ENCODE measurements around the gene TFAP2A.

The TFAP2A gene

GRCh38 chr6:10368861-10369260 lies 46.0 kb downstream of the TFAP2A start:
- Histone ChIP-seq H3K9ac (ENCODE audit: low read length in 5 of 5) (no peak overlapping the region), H3K9me3 (ENCODE audit: control insufficient read depth in 5 of 5, low read length in 5 of 5) (no peaks in the 10 kb centered on the region), H3K36me3 (ENCODE audit: control insufficient read depth in 5 of 5, insufficient read depth in 5 of 5, low read length in 5 of 5) (no peaks in the 10 kb centered on the region), H3K4me3 (ENCODE audit: low read depth in 1 of 5, low read length in 5 of 5) (no peak overlapping the region), H3K27me3 (ENCODE audit: control insufficient read depth in 5 of 5, insufficient read depth in 4 of 5, low read length in 5 of 5) (peaks cover 0 to 4% (median 0%) of the 10 kb centered on the region in 5 donors), H3K4me1 (ENCODE audit: control insufficient read depth in 5 of 5, insufficient read depth in 5 of 5, low read length in 5 of 5) (no peaks in the 10 kb centered on the region), H3K27ac (ENCODE audit: low read depth, low read length) (no peak overlapping the region)

GRCh38 chr6:10363911-10364310 lies 51.0 kb downstream of the TFAP2A start:
- Histone ChIP-seq H3K9me3 (ENCODE audit: control insufficient read depth in 5 of 5, low read length in 5 of 5) (no peaks in the 10 kb centered on the region), H3K27me3 (ENCODE audit: control insufficient read depth in 5 of 5, insufficient read depth in 4 of 5, low read length in 5 of 5) (peaks cover 0 to 4% (median 0%) of the 10 kb centered on the region in 5 donors), H3K27ac (ENCODE audit: low read depth, low read length) (no peak overlapping the region), H3K4me1 (ENCODE audit: control insufficient read depth in 5 of 5, insufficient read depth in 5 of 5, low read length in 5 of 5) (no peaks in the 10 kb centered on the region), H3K4me3 (ENCODE audit: low read depth in 1 of 5, low read length in 5 of 5) (no peak overlapping the region), H3K9ac (ENCODE audit: low read length in 5 of 5) (no peak overlapping the region), H3K36me3 (ENCODE audit: control insufficient read depth in 5 of 5, insufficient read depth in 5 of 5, low read length in 5 of 5) (no peaks in the 10 kb centered on the region)

- Histone ChIP-seq H3K4me3 (ENCODE audit: low read depth in 1 of 5, low read length in 5 of 5) (no peak overlapping the region), H3K9me3 (ENCODE audit: control insufficient read depth in 5 of 5, low read length in 5 of 5) (no peaks in the 10 kb centered on the region), H3K4me1 (ENCODE audit: control insufficient read depth in 5 of 5, insufficient read depth in 5 of 5, low read length in 5 of 5) (no peaks in the 10 kb centered on the region), H3K27ac (ENCODE audit: low read depth, low read length) (no peak overlapping the region), H3K27me3 (ENCODE audit: control insufficient read depth in 5 of 5, insufficient read depth in 4 of 5, low read length in 5 of 5) (peaks cover 0 to 4% (median 0%) of the 10 kb centered on the region in 5 donors), H3K9ac (ENCODE audit: low read length in 5 of 5) (no peak overlapping the region), H3K36me3 (ENCODE audit: control insufficient read depth in 5 of 5, insufficient read depth in 5 of 5, low read length in 5 of 5) (no peaks in the 10 kb centered on the region)
These were observed 52.6 kb downstream of the TFAP2A start for GRCh38 chr6:10362300-10362699.

GRCh38 chr6:10361428-10361827 lies 53.4 kb downstream of the TFAP2A start:
- Histone ChIP-seq H3K4me3 (ENCODE audit: low read depth in 1 of 5, low read length in 5 of 5) (no peak overlapping the region), H3K4me1 (ENCODE audit: control insufficient read depth in 5 of 5, insufficient read depth in 5 of 5, low read length in 5 of 5) (no peaks in the 10 kb centered on the region), H3K9me3 (ENCODE audit: control insufficient read depth in 5 of 5, low read length in 5 of 5) (no peaks in the 10 kb centered on the region), H3K27ac (ENCODE audit: low read depth, low read length) (no peak overlapping the region), H3K27me3 (ENCODE audit: control insufficient read depth in 5 of 5, insufficient read depth in 4 of 5, low read length in 5 of 5) (peaks cover 0 to 9% (median 0%) of the 10 kb centered on the region in 5 donors), H3K36me3 (ENCODE audit: control insufficient read depth in 5 of 5, insufficient read depth in 5 of 5, low read length in 5 of 5) (no peaks in the 10 kb centered on the region), H3K9ac (ENCODE audit: low read length in 5 of 5) (no peak overlapping the region)

- H3K9me3 ChIP-seq (ENCODE audit: control insufficient read depth in 5 of 5, low read length in 5 of 5) = no peaks in the 10 kb centered on the region
- no peak overlapping the region for H3K4me3 ChIP-seq (ENCODE audit: low read depth in 1 of 5, low read length in 5 of 5)
- H3K9ac ChIP-seq (ENCODE audit: low read length in 5 of 5) = no peak overlapping the region
- no peak overlapping the region for H3K27ac ChIP-seq (ENCODE audit: low read depth, low read length)
- H3K27me3 ChIP-seq (ENCODE audit: control insufficient read depth in 5 of 5, insufficient read depth in 4 of 5, low read length in 5 of 5) = peaks cover 0 to 12% (median 4%) of the 10 kb centered on the region in 5 donors
- H3K36me3 ChIP-seq (ENCODE audit: control insufficient read depth in 5 of 5, insufficient read depth in 5 of 5, low read length in 5 of 5) = no peaks in the 10 kb centered on the region
- H3K4me1 ChIP-seq (ENCODE audit: control insufficient read depth in 5 of 5, insufficient read depth in 5 of 5, low read length in 5 of 5) = no peaks in the 10 kb centered on the region
These were observed 55.3 kb downstream of the TFAP2A start for GRCh38 chr6:10359581-10359980.

GRCh38 chr6:10355115-10355702 lies 59.7 kb downstream of the TFAP2A start:
- Histone ChIP-seq H3K9ac (ENCODE audit: low read length in 5 of 5) (no peak overlapping the region), H3K27ac (ENCODE audit: low read depth, low read length) (no peak overlapping the region), H3K4me3 (ENCODE audit: low read depth in 1 of 5, low read length in 5 of 5) (no peak overlapping the region), H3K36me3 (ENCODE audit: control insufficient read depth in 5 of 5, insufficient read depth in 5 of 5, low read length in 5 of 5) (no peaks in the 10 kb centered on the region), H3K4me1 (ENCODE audit: control insufficient read depth in 5 of 5, insufficient read depth in 5 of 5, low read length in 5 of 5) (no peaks in the 10 kb centered on the region), H3K9me3 (ENCODE audit: control insufficient read depth in 5 of 5, low read length in 5 of 5) (peaks cover 0 to 4% (median 0%) of the 10 kb centered on the region in 5 donors), H3K27me3 (ENCODE audit: control insufficient read depth in 5 of 5, insufficient read depth in 4 of 5, low read length in 5 of 5) (peaks cover 0 to 12% (median 7%) of the 10 kb centered on the region in 5 donors)

- Histone ChIP-seq H3K36me3 (ENCODE audit: control insufficient read depth in 5 of 5, insufficient read depth in 5 of 5, low read length in 5 of 5) (no peaks in the 10 kb centered on the region), H3K4me1 (ENCODE audit: control insufficient read depth in 5 of 5, insufficient read depth in 5 of 5, low read length in 5 of 5) (peaks cover 0 to 2% (median 0%) of the 10 kb centered on the region in 5 donors), H3K27ac (ENCODE audit: low read depth, low read length) (no peak overlapping the region), H3K9ac (ENCODE audit: low read length in 5 of 5) (no peak overlapping the region), H3K9me3 (ENCODE audit: control insufficient read depth in 5 of 5, low read length in 5 of 5) (peaks cover 0 to 4% (median 0%) of the 10 kb centered on the region in 5 donors), H3K4me3 (ENCODE audit: low read depth in 1 of 5, low read length in 5 of 5) (no peak overlapping the region), H3K27me3 (ENCODE audit: control insufficient read depth in 5 of 5, insufficient read depth in 4 of 5, low read length in 5 of 5) (peaks cover 0 to 7% (median 7%) of the 10 kb centered on the region in 5 donors)
These were observed 63.1 kb downstream of the TFAP2A start for GRCh38 chr6:10351791-10352190.

GRCh38 chr6:10350720-10351119 lies 64.2 kb downstream of the TFAP2A start:
- H3K9ac ChIP-seq (ENCODE audit: low read length in 5 of 5) = no peak overlapping the region
- H3K4me3 ChIP-seq (ENCODE audit: low read depth in 1 of 5, low read length in 5 of 5) = no peak overlapping the region
- H3K27ac ChIP-seq (ENCODE audit: low read depth, low read length) = no peak overlapping the region
- no peaks in the 10 kb centered on the region for H3K36me3 ChIP-seq (ENCODE audit: control insufficient read depth in 5 of 5, insufficient read depth in 5 of 5, low read length in 5 of 5)
- peaks cover 0 to 2% (median 0%) of the 10 kb centered on the region in 5 donors for H3K4me1 ChIP-seq (ENCODE audit: control insufficient read depth in 5 of 5, insufficient read depth in 5 of 5, low read length in 5 of 5)
- H3K27me3 ChIP-seq (ENCODE audit: control insufficient read depth in 5 of 5, insufficient read depth in 4 of 5, low read length in 5 of 5) = peaks cover 0 to 7% (median 6%) of the 10 kb centered on the region in 5 donors
- peaks cover 0 to 4% (median 0%) of the 10 kb centered on the region in 5 donors for H3K9me3 ChIP-seq (ENCODE audit: control insufficient read depth in 5 of 5, low read length in 5 of 5)

- Histone ChIP-seq H3K36me3 (ENCODE audit: control insufficient read depth in 5 of 5, insufficient read depth in 5 of 5, low read length in 5 of 5) (no peaks in the 10 kb centered on the region), H3K27ac (ENCODE audit: low read depth, low read length) (no peak overlapping the region), H3K4me1 (ENCODE audit: control insufficient read depth in 5 of 5, insufficient read depth in 5 of 5, low read length in 5 of 5) (peaks cover 0 to 2% (median 0%) of the 10 kb centered on the region in 5 donors), H3K9me3 (ENCODE audit: control insufficient read depth in 5 of 5, low read length in 5 of 5) (peaks cover 0 to under 1% (median 0%) of the 10 kb centered on the region in 5 donors), H3K9ac (ENCODE audit: low read length in 5 of 5) (no peak overlapping the region), H3K27me3 (ENCODE audit: control insufficient read depth in 5 of 5, insufficient read depth in 4 of 5, low read length in 5 of 5) (peaks cover 0 to 3% (median 0%) of the 10 kb centered on the region in 5 donors), H3K4me3 (ENCODE audit: low read depth in 1 of 5, low read length in 5 of 5) (no peak overlapping the region)
These were observed 67.1 kb downstream of the TFAP2A start for GRCh38 chr6:10347561-10348327.
